GM12874 (cell line): ENCODE data around the gene SSTR1.

Experiments used
- CTCF ChIP-seq: IDR thresholded peaks from 2 replicates; pipeline ENCODE4 v1.5.1; 2011; ENCODE audit warnings: low read depth, mild to moderate bottlenecking, control low read depth, low read length, moderate library complexity; ENCODE audit not compliant: insufficient read depth

The SSTR1 gene

GRCh38 chr14:38250331-38250730 is 42.6 kb downstream of the SSTR1 start:
- no peak for TF ChIP-seq CTCF

GRCh38 chr14:38252066-38252710 is 44.5 kb downstream of the SSTR1 start:
- no peak for TF ChIP-seq CTCF

DNA sequence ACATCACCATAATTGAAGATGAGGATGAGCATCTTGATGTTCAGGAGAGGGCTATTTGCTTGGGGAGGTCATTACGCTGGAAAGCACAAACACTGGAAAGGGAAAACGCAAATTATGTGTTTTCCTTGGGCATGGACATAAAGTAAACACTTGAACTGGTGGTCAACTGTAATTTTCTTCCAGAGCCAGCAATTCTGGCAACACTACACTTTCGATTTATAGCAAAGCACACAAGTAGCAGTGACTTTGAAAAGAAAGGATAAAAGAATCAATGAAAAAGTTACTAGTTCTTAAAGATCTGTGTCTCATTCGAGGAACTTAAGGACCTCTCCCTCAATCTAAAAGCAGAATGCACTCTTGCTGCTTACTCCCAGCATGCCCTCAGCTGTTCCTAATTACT is 46.0 kb downstream of the SSTR1 start:
- no peak for TF ChIP-seq CTCF

- no peak for TF ChIP-seq CTCF
Measured at GRCh38 chr14:38254571-38255407, 47.1 kb downstream of the SSTR1 start.

- no peak for TF ChIP-seq CTCF
Measured at GRCh38 chr14:38255408-38255672, 47.6 kb downstream of the SSTR1 start.

GRCh38 chr14:38255673-38256532 is 48.2 kb downstream of the SSTR1 start, which contains the start of gene CLEC14A:
CLEC14A (minus strand) TSS chr14:38256093; CDS start chr14:38256022, 71 bp downstream.
- no peak for TF ChIP-seq CTCF

DNA sequence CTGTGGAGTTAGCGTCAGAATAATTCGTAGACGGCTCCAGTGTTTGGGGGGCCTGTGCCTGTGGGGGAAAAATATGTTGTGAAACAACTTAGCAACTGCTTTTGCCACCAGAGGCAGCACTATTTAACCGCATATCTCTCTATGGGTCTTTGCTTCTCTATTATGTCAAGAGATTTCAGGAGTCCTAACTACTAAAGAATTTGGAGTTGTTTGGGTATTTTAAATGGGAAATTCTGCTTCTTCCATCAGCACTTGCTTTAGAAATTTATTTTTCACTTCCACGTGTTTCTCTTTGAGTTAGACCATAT is 48.8 kb downstream of the SSTR1 start:
- no peak for TF ChIP-seq CTCF
